Measurements from ENCODE around the gene ENOX2. TPM values are rescaled to one million over a fixed set of nuclear protein-coding genes. Genes with fewer than 3 reads are reported as not detected.
"Not testable (repeated sequence)": the region's sequence is repeated elsewhere in the genome, so short reads cannot be mapped to it uniquely, and the experiment has no call there.

ENOX2 gene
- total and polyA plus RNA-seq, 2 experiments from 2014 or later = 16.0 to 34.0 TPM

- DNase-seq (ENCODE audit: low read depth in 1 of 2, low spot score in 1 of 2) = peak in 1 of 2 donors; percentile 59
- Histone ChIP-seq H3K4me3 (no peak overlapping the region), H3K4me1 (ENCODE audit: low read depth) (peaks cover 54% of the 10 kb centered on the region), H3K27ac (no peak overlapping the region), H3K27me3 (no peaks in the 10 kb centered on the region), H3K9me3 (ENCODE audit: low read depth) (no peaks in the 10 kb centered on the region), H3K36me3 (no peaks in the 10 kb centered on the region)
- no peak for TF ChIP-seq CTCF (IDR thresholded peaks at IDR 0.05; ENCODE audit: low read depth, low read length)
These were observed 186.1 kb downstream of the ENOX2 start for GRCh38 chrX:130716781-130717413.

- Histone ChIP-seq H3K4me3 (no peak overlapping the region), H3K9me3 (ENCODE audit: low read depth) (no peaks in the 10 kb centered on the region), H3K27ac (no peak overlapping the region), H3K36me3 (no peaks in the 10 kb centered on the region), H3K4me1 (ENCODE audit: low read depth) (peaks cover 54% of the 10 kb centered on the region), H3K27me3 (no peaks in the 10 kb centered on the region)
- no peak for DNase-seq (ENCODE audit: low read depth in 1 of 2, low spot score in 1 of 2)
- TF ChIP-seq CTCF (IDR thresholded peaks at IDR 0.05; ENCODE audit: low read depth, low read length) = no peak
These were observed 186.7 kb downstream of the ENOX2 start for GRCh38 chrX:130716346-130716745.

DNA sequence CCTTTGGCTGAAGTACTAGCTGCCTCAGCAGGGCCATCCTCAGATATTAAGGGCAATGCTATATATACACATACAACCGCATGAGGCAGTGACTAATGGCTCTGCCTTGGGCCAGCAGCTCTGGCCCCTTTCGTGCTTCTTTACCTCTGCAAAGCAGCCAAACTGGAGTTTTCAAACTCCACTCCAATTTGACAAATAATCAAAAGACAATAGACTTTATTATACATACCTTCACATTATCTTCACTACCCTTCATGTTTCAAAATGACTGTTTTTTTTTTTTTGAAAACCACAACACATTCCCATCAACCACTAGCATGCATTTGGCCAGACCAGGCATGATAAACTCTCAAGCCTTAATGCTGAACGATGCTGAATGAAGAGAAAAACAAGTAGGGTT lies 187.7 kb downstream of the ENOX2 start:
- peak in 1 of 2 donors; percentile 63 for DNase-seq (ENCODE audit: low read depth in 1 of 2, low spot score in 1 of 2)
- peaks cover 51% of the 10 kb centered on the region for H3K4me1 ChIP-seq (ENCODE audit: low read depth)
- TF ChIP-seq CTCF (IDR thresholded peaks at IDR 0.05; ENCODE audit: low read depth, low read length) = no peak
- no peak overlapping the region for H3K4me3 ChIP-seq
- H3K27me3 ChIP-seq = no peaks in the 10 kb centered on the region
- H3K27ac ChIP-seq = no peak overlapping the region
- H3K9me3 ChIP-seq (ENCODE audit: low read depth) = no peaks in the 10 kb centered on the region
- no peaks in the 10 kb centered on the region for H3K36me3 ChIP-seq

GRCh38 chrX:130714665-130715064 lies 188.3 kb downstream of the ENOX2 start:
- H3K27me3 ChIP-seq = no peaks in the 10 kb centered on the region
- DNase-seq (ENCODE audit: low read depth in 1 of 2, low spot score in 1 of 2) = no peak
- H3K4me1 ChIP-seq (ENCODE audit: low read depth) = peaks cover 51% of the 10 kb centered on the region
- no peak for TF ChIP-seq CTCF (IDR thresholded peaks at IDR 0.05; ENCODE audit: low read depth, low read length)
- no peak overlapping the region for H3K27ac ChIP-seq
- no peak overlapping the region for H3K4me3 ChIP-seq
- H3K36me3 ChIP-seq = no peaks in the 10 kb centered on the region
- no peaks in the 10 kb centered on the region for H3K9me3 ChIP-seq (ENCODE audit: low read depth)

DNA sequence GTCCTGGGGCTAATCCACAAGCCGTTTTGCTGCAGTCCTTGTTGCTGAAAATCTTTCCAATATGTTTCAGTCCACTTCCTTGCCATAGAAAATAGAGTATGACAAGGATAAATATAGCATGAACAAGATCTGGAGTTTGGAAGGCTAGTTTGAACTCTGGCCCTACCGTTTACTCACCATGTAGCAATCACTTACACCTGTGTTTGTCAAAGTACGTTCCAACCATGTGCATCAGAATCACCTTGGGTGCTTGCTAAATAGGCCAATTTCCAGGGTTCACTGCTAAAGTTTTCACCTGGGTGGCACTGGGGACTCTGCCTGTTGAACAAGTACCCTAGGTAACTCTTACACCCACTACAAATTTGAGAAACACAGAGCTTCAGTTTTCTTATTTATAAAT lies 188.9 kb downstream of the ENOX2 start:
- TF ChIP-seq CTCF (IDR thresholded peaks at IDR 0.05; ENCODE audit: low read depth, low read length) = no peak
- no peaks in the 10 kb centered on the region for H3K36me3 ChIP-seq
- no peaks in the 10 kb centered on the region for H3K27me3 ChIP-seq
- H3K9me3 ChIP-seq (ENCODE audit: low read depth) = no peaks in the 10 kb centered on the region
- peaks cover 46% of the 10 kb centered on the region for H3K4me1 ChIP-seq (ENCODE audit: low read depth)
- H3K27ac ChIP-seq = no peak overlapping the region
- no peak for DNase-seq (ENCODE audit: low read depth in 1 of 2, low spot score in 1 of 2)
- H3K4me3 ChIP-seq = no peak overlapping the region

- H3K9me3 ChIP-seq (ENCODE audit: low read depth); DNase-seq (ENCODE audit: low read depth in 1 of 2, low spot score in 1 of 2); H3K27ac ChIP-seq; H3K27me3 ChIP-seq; H3K4me3 ChIP-seq; H3K36me3 ChIP-seq: not testable (repeated sequence)
- H3K4me1 ChIP-seq (ENCODE audit: low read depth) = peaks cover 28% of the 10 kb centered on the region
These were observed 193.8 kb downstream of the ENOX2 start for GRCh38 chrX:130709178-130709577.
